GM08714 (cell line): ENCODE results near the gene HIPK1.
"Not testable (repeated sequence)": the region's sequence is repeated elsewhere in the genome, so short reads cannot be mapped to it uniquely, and the experiment has no call there.

ENCODE experiments used
- H3K4me3 ChIP-seq: fragments of 200-500 bp; sonication (Bioruptor generic); 2 replicates; pipeline ENCODE4 v1.5.1; 2014; ENCODE audit warnings: mild to moderate bottlenecking, low read length, inconsistent platforms
- ZNF274 ChIP-seq: IDR thresholded peaks from 2 replicates; pipeline ENCODE4 v1.6.1; 2012; ENCODE audit warnings: mild to moderate bottlenecking, low read depth, low read length

Gene HIPK1

GRCh38 chr1:113943028-113943811 lies 14.1 kb downstream of the HIPK1 start:
- H3K4me3 ChIP-seq = no peak overlapping the region
- no peak for TF ChIP-seq ZNF274

- no peak for TF ChIP-seq ZNF274
- no peak overlapping the region for H3K4me3 ChIP-seq
These were observed 16.2 kb downstream of the HIPK1 start for GRCh38 chr1:113945329-113945728.

- H3K4me3 ChIP-seq = no peak overlapping the region
- no peak for TF ChIP-seq ZNF274
These were observed 17.0 kb downstream of the HIPK1 start for GRCh38 chr1:113946112-113946511.

- TF ChIP-seq ZNF274 = no peak
- no peak overlapping the region for H3K4me3 ChIP-seq
These were observed 17.7 kb downstream of the HIPK1 start for GRCh38 chr1:113946678-113947387.

- TF ChIP-seq ZNF274 = no peak
- no peak overlapping the region for H3K4me3 ChIP-seq
These were observed 18.4 kb downstream of the HIPK1 start for GRCh38 chr1:113947388-113948107.

- H3K4me3 ChIP-seq = not testable (repeated sequence)
These were observed 19.0 kb downstream of the HIPK1 start for GRCh38 chr1:113948151-113948550.

GRCh38 chr1:113949007-113949406 lies 19.9 kb downstream of the HIPK1 start:
- no peak overlapping the region for H3K4me3 ChIP-seq
- no peak for TF ChIP-seq ZNF274

- TF ChIP-seq ZNF274 = no peak
- H3K4me3 ChIP-seq = no peak overlapping the region
These were observed 21.8 kb downstream of the HIPK1 start for GRCh38 chr1:113950908-113951307.

- no peak overlapping the region for H3K4me3 ChIP-seq
- TF ChIP-seq ZNF274 = no peak
These were observed 22.6 kb downstream of the HIPK1 start for GRCh38 chr1:113951719-113952118.

- no peak for TF ChIP-seq ZNF274
- H3K4me3 ChIP-seq = no peak overlapping the region
These were observed 28.9 kb downstream of the HIPK1 start for GRCh38 chr1:113957984-113958383.

- H3K4me3 ChIP-seq = no peak overlapping the region
- TF ChIP-seq ZNF274 = no peak
These were observed 29.6 kb downstream of the HIPK1 start for GRCh38 chr1:113958691-113959090.

GRCh38 chr1:113963281-113963906 lies 34.3 kb downstream of the HIPK1 start:
- no peak for TF ChIP-seq ZNF274
- no peak overlapping the region for H3K4me3 ChIP-seq

- TF ChIP-seq ZNF274 = no peak
These were observed 36.7 kb downstream of the HIPK1 start for GRCh38 chr1:113965703-113966412.

GRCh38 chr1:113972954-113973353 lies 43.8 kb downstream of the HIPK1 start:
- no peak overlapping the region for H3K4me3 ChIP-seq
- TF ChIP-seq ZNF274 = no peak

More at GRCh38 chr1:113965703-113966412, 36.7 kb downstream of the HIPK1 start:
- H3K4me3 ChIP-seq = no peak overlapping the region
